Karpas-422 (cell line): ENCODE data around the gene CASZ1. TPM values are rescaled to one million over a fixed set of nuclear protein-coding genes. Genes with fewer than 3 reads are reported as not detected.

Experiments
- DNase-seq: peaks from one replicate; pipeline ENCODE4 v3.0.0-alpha.2; 2015
- H2AFZ ChIP-seq: fragments of 200-600 bp; sonication (generic); 2 replicates; pipeline ENCODE4 v1.6.1; 2014; ENCODE audit warnings: antibody characterized with exemption, low read length, mixed read lengths
- H3K27ac ChIP-seq: fragments of 200-600 bp; sonication (generic); 2 replicates; pipeline ENCODE4 v1.5.1; 2014; ENCODE audit warnings: mild to moderate bottlenecking, low read length, moderate library complexity
- H3K27me3 ChIP-seq: fragments of 200-600 bp; sonication (generic); 2 replicates; pipeline ENCODE4 v1.6.1; 2014; ENCODE audit warnings: low read length, mixed read lengths
- H3K36me3 ChIP-seq: fragments of 200-600 bp; sonication (generic); 2 replicates; pipeline ENCODE4 v1.6.1; 2014; ENCODE audit warnings: low read length, mixed read lengths; ENCODE audit not compliant: insufficient read depth
- H3K4me1 ChIP-seq: fragments of 200-600 bp; sonication (generic); 2 replicates; pipeline ENCODE4 v1.6.1; 2014; ENCODE audit warnings: mild to moderate bottlenecking, low read length, mixed read lengths
- H3K4me2 ChIP-seq: fragments of 200-600 bp; sonication (generic); 2 replicates; pipeline ENCODE4 v1.6.1; 2014; ENCODE audit warnings: low read length, low read depth, mild to moderate bottlenecking; ENCODE audit not compliant: poor library complexity, severe bottlenecking
- H3K4me3 ChIP-seq: fragments of 200-600 bp; sonication (generic); 2 replicates; pipeline ENCODE4 v1.5.1; 2014; ENCODE audit warnings: mild to moderate bottlenecking, antibody characterized with exemption, low read length, mixed read lengths
- H3K79me2 ChIP-seq: fragments of 200-600 bp; sonication (generic); 2 replicates; pipeline ENCODE4 v1.6.1; 2014; ENCODE audit warnings: mild to moderate bottlenecking, low read length, mixed read lengths
- H3K9ac ChIP-seq: fragments of 200-600 bp; sonication (generic); 2 replicates; pipeline ENCODE4 v1.6.0; 2014; ENCODE audit warnings: low read length
- H3K9me2 ChIP-seq: fragments of 200-600 bp; sonication (generic), shearing (Covaris generic); replicated peaks from 2 replicates; pipeline ENCODE4 v1.6.0; 2014; ENCODE audit warnings: mild to moderate bottlenecking, low read length, moderate library complexity; ENCODE audit not compliant: insufficient read depth
- H3K9me3 ChIP-seq: fragments of 300-700, 200-600 bp; sonication (generic); 2 replicates; pipeline ENCODE4 v1.6.1; 2014; ENCODE audit warnings: low read length, mixed read lengths
- H4K20me1 ChIP-seq: fragments of 200-600 bp; sonication (generic); 2 replicates; pipeline ENCODE4 v1.6.1; 2014; ENCODE audit warnings: mild to moderate bottlenecking, antibody characterized with exemption, low read length, low read depth; ENCODE audit not compliant: insufficient read depth
- total RNA-seq: library from RNA; depleted of rRNA; stranded (reverse); fragments of >200 nt; shearing (Covaris generic); gene quantifications from 2 replicates; pipeline ENCODE4 v1.2.3, GENCODE V29; 2014; ENCODE audit warnings: low replicate concordance

CASZ1 gene
- total RNA-seq, 1 experiment from 2014 or later, result 1.3 TPM

DNA sequence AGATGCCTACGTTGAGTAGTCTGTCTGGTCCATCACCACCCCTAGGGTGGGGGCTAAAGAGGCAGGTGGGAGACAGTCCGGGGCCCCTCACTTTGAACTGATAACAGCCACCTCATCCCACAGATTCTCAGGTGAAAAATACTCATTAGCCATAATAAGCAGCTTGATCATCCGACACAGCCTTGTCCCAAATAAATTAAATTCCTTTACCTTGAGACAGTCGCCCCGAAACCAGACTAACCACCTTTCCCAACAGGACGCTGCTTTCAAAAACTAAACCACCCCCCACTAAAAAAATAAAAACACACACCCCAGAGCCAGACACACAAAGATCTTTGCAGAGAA, 103.3 kb downstream of the CASZ1 start:
- Histone ChIP-seq H3K4me1 (peaks cover 12% of the 10 kb centered on the region), H3K4me3 (peak overlapping the region; percentile 76), H3K9me2 (no peaks in the 10 kb centered on the region), H3K36me3 (no peaks in the 10 kb centered on the region), H3K27me3 (no peaks in the 10 kb centered on the region), H3K79me2 (no peaks in the 10 kb centered on the region), H2AFZ (no peak overlapping the region), H3K9me3 (no peaks in the 10 kb centered on the region), H3K4me2 (peak overlapping the region; percentile 93), H3K9ac (peak overlapping the region; percentile 75), H4K20me1 (peaks cover 4% of the 10 kb centered on the region; the same call in 1 of the 2 replicates), H3K27ac (no peak overlapping the region)
- peak; percentile 49 for DNase-seq

GRCh38 chr1:10692401-10693021, 103.9 kb downstream of the CASZ1 start:
- Histone ChIP-seq H3K9ac (no peak overlapping the region), H3K4me1 (peaks cover 12% of the 10 kb centered on the region), H3K36me3 (no peaks in the 10 kb centered on the region), H3K9me2 (no peaks in the 10 kb centered on the region), H3K79me2 (no peaks in the 10 kb centered on the region), H3K9me3 (no peaks in the 10 kb centered on the region), H3K27me3 (no peaks in the 10 kb centered on the region), H3K4me2 (no peak overlapping the region), H3K4me3 (no peak overlapping the region), H3K27ac (no peak overlapping the region), H2AFZ (no peak overlapping the region), H4K20me1 (peaks cover 4% of the 10 kb centered on the region; the same call in 1 of the 2 replicates)
- peak; percentile 88 for DNase-seq

DNA sequence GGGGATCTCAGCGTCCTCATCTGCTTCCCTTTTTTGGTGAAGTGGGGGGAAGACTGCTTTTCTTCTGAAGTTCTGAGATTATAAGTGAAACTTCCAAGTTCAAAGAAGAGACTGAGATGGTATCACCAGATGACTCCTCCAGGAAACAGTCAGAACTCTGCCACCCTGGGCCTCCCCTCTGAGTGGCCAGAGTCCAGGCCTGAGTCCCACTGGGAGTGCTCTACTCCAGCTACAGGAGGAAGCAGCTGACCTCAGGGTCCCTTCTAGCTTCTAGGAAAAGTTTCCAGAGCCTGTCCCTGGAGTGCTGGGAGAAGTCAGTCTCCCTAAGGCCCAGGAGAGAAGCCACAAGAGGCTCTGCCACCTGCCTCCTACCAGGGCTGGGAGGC, 104.7 kb downstream of the CASZ1 start:
- Histone ChIP-seq H4K20me1 (peaks cover 4% of the 10 kb centered on the region; the same call in 1 of the 2 replicates), H3K27ac (no peak overlapping the region)

DNA sequence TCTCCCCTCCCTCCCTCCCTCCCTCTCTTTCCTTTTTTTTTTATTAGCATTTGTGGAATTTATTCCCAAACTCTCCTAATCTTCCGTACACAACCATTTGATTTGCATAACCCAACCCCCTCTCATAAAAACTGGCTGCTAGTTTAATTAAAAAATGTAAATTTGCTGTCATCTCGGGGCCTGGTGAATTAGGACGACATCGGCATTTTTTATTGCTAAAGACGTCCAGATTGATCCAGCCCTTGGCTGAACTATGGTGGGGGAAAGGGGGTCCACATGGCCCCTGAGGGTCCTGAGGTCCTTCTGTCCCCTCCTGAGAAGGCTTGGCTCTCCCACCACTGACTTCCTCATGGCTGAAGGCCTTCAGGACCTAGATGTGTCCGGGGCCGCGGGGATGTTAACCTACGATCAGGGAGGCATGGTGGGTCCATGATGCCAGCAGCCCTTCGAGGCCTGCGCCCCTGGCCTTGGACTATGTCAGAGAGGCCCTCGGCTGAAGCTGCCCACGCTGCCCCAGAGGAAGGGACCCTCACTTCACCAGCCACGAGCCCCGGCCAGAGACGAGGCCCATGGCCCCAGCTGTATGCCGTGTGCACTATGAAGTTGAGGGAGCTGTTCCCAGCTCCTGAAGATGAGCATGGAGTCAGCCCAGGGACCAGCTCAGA, 105.2 kb downstream of the CASZ1 start:
- peaks cover 12% of the 10 kb centered on the region for H3K4me1 ChIP-seq
- H3K79me2 ChIP-seq, result no peaks in the 10 kb centered on the region
- H3K4me2 ChIP-seq, result no peak overlapping the region
- no peaks in the 10 kb centered on the region for H3K9me3 ChIP-seq
- H3K36me3 ChIP-seq, result no peaks in the 10 kb centered on the region
- DNase-seq, result no peak
- peaks cover 4% of the 10 kb centered on the region; the same call in 1 of the 2 replicates for H4K20me1 ChIP-seq
- no peak overlapping the region for H3K4me3 ChIP-seq
- no peak overlapping the region for H3K9ac ChIP-seq
- no peaks in the 10 kb centered on the region for H3K9me2 ChIP-seq
- H3K27me3 ChIP-seq, result no peaks in the 10 kb centered on the region
- no peak overlapping the region for H2AFZ ChIP-seq
- no peak overlapping the region for H3K27ac ChIP-seq

More for the DNA sequence above, 104.7 kb downstream of the CASZ1 start:
- H3K4me2 ChIP-seq, result no peak overlapping the region
- H3K79me2 ChIP-seq, result no peaks in the 10 kb centered on the region
- no peaks in the 10 kb centered on the region for H3K36me3 ChIP-seq
- no peak overlapping the region for H3K9ac ChIP-seq
- H3K4me3 ChIP-seq, result no peak overlapping the region
- no peaks in the 10 kb centered on the region for H3K27me3 ChIP-seq
- H3K4me1 ChIP-seq, result peaks cover 12% of the 10 kb centered on the region
- H2AFZ ChIP-seq, result no peak overlapping the region
- H3K9me3 ChIP-seq, result no peaks in the 10 kb centered on the region
- DNase-seq, result no peak
- H3K9me2 ChIP-seq, result no peaks in the 10 kb centered on the region

DNA sequence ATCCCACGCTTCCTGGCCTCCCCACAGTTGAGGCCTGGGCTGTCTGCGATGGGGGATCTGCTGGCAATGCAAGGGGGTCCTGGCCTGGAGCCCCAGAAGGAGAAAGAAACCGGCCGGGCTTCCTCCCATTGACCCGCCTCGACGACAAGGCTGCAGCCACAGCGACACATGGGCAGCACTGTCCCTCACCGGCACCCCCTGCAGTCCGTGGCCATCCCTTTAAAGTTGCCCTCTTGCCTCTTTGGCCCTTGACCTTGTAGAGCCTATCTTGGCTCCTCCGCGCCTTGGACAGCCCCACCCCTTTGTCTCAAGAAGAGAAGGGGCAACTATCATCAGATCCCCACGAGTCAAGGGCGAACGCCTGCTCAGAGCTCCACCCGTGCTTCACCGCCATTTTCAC, 106.0 kb downstream of the CASZ1 start:
- H3K9me2 ChIP-seq, result no peaks in the 10 kb centered on the region
- no peaks in the 10 kb centered on the region for H3K9me3 ChIP-seq
- no peak overlapping the region for H2AFZ ChIP-seq
- H3K36me3 ChIP-seq, result no peaks in the 10 kb centered on the region
- no peak overlapping the region for H3K9ac ChIP-seq
- no peaks in the 10 kb centered on the region for H3K27me3 ChIP-seq
- H3K4me2 ChIP-seq, result no peak overlapping the region
- H3K4me1 ChIP-seq, result peaks cover 12% of the 10 kb centered on the region
- H3K27ac ChIP-seq, result no peak overlapping the region
- H3K4me3 ChIP-seq, result no peak overlapping the region
- H3K79me2 ChIP-seq, result no peaks in the 10 kb centered on the region
- peaks cover 4% of the 10 kb centered on the region; the same call in 1 of the 2 replicates for H4K20me1 ChIP-seq
- DNase-seq, result no peak

- no peaks in the 10 kb centered on the region for H3K36me3 ChIP-seq
- H4K20me1 ChIP-seq, result peaks cover 4% of the 10 kb centered on the region; the same call in 1 of the 2 replicates
- no peak overlapping the region for H3K9ac ChIP-seq
- no peak overlapping the region for H3K27ac ChIP-seq
- DNase-seq, result no peak
- no peaks in the 10 kb centered on the region for H3K9me2 ChIP-seq
- no peaks in the 10 kb centered on the region for H3K79me2 ChIP-seq
- H3K4me1 ChIP-seq, result peaks cover 7% of the 10 kb centered on the region; the same call in 1 of the 2 replicates
- H3K4me2 ChIP-seq, result no peak overlapping the region
- H3K27me3 ChIP-seq, result no peaks in the 10 kb centered on the region
- H3K4me3 ChIP-seq, result no peak overlapping the region
- no peaks in the 10 kb centered on the region for H3K9me3 ChIP-seq
- H2AFZ ChIP-seq, result no peak overlapping the region
These were observed 108.0 kb downstream of the CASZ1 start for GRCh38 chr1:10688409-10688786.

- no peaks in the 10 kb centered on the region for H3K9me2 ChIP-seq
- no peaks in the 10 kb centered on the region for H3K36me3 ChIP-seq
- peaks cover 4% of the 10 kb centered on the region; the same call in 1 of the 2 replicates for H4K20me1 ChIP-seq
- no peaks in the 10 kb centered on the region for H3K27me3 ChIP-seq
- H2AFZ ChIP-seq, result no peak overlapping the region
- H3K4me2 ChIP-seq, result no peak overlapping the region
- no peaks in the 10 kb centered on the region for H3K9me3 ChIP-seq
- H3K4me3 ChIP-seq, result no peak overlapping the region
- DNase-seq, result no peak
- 0 out of 2 replicates have a peak, but pooled peaks cover 2% of the 10 kb centered on the region for H3K4me1 ChIP-seq
- H3K79me2 ChIP-seq, result no peaks in the 10 kb centered on the region
- H3K27ac ChIP-seq, result no peak overlapping the region
- no peak overlapping the region for H3K9ac ChIP-seq
These were observed 108.6 kb downstream of the CASZ1 start for GRCh38 chr1:10687782-10688408.

DNA sequence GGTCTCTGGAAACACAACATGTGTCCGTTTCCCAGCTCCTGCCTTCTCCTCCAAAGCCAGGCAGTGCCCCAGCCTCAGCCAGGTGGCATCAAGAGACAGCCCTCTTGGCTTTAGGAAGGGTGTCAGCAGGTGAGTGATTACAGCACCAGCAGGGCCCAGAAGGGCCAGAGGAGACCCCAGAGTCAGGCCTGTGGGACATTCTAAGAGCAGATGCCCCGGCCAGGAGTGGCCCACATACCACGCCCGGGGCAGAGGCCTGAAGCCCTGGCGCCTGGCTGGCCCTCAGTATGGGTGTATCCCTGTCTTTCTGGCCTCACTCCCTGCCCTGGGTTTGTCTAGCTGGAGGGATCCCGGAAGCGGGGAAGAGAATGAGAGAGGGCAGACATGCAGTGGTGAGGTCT, 109.2 kb downstream of the CASZ1 start:
- Histone ChIP-seq H4K20me1 (peaks cover 4% of the 10 kb centered on the region; the same call in 1 of the 2 replicates), H3K9me3 (no peaks in the 10 kb centered on the region), H3K36me3 (no peaks in the 10 kb centered on the region), H3K9ac (no peak overlapping the region), H3K9me2 (no peaks in the 10 kb centered on the region), H3K4me2 (no peak overlapping the region), H2AFZ (no peak overlapping the region), H3K27ac (no peak overlapping the region), H3K4me3 (no peak overlapping the region), H3K4me1 (no peaks in the 10 kb centered on the region), H3K27me3 (no peaks in the 10 kb centered on the region), H3K79me2 (no peaks in the 10 kb centered on the region)
- DNase-seq, result no peak
